ENCODE measurements around the gene HSD11B2. TPM values are rescaled to one million over a fixed set of nuclear protein-coding genes. Genes with fewer than 3 reads are reported as not detected.

The HSD11B2 gene
- total and polyA plus RNA-seq, 2 of the 4 experiments (the other 2 are of a cell fraction) = 0.26 TPM; not detected in 1

- Histone ChIP-seq H3K56ac (ENCODE audit: extremely low read depth, insufficient read depth, low read length) (no peak overlapping the region), H4K8ac (ENCODE audit: low read depth in 2 of 2, low read length in 2 of 2) (no peak overlapping the region), H3K27ac (ENCODE audit: insufficient read depth, low read length) (no peak overlapping the region), H2BK120ac (ENCODE audit: low read depth, low read length) (no peak overlapping the region), H3K27me3 (ENCODE audit: control insufficient read depth, insufficient read depth, low read length) (no peaks in the 10 kb centered on the region), H3K4me2 (ENCODE audit: low read depth, low read length) (no peak overlapping the region), H3K9me3 (ENCODE audit: control insufficient read depth, insufficient read depth, low read length) (no peaks in the 10 kb centered on the region), H3K9me1 (ENCODE audit: insufficient read depth, low read length) (peaks cover 26% of the 10 kb centered on the region), H3K4me1 (ENCODE audit: control insufficient read depth, insufficient read depth, low read length) (peaks cover 5% of the 10 kb centered on the region), H3K14ac (replicated peaks; ENCODE audit: low read depth, low read length) (no peak overlapping the region), H4K5ac (ENCODE audit: low read depth, low read length) (no peak overlapping the region), H2AK5ac (ENCODE audit: low read depth, low read length) (no peak overlapping the region), H3K79me1 (ENCODE audit: low read depth in 1 of 2, low read length in 2 of 2) (peaks cover 28 to 86% of the 10 kb centered on the region in 2 experiments), H2BK15ac (ENCODE audit: low read depth, low read length) (no peak overlapping the region), H4K91ac (ENCODE audit: insufficient read depth, low read depth, low read length) (no peak overlapping the region), H4K20me1 (ENCODE audit: insufficient read depth, low read length) (peaks cover 92% of the 10 kb centered on the region), H3K23ac (ENCODE audit: low read depth, low read length) (no peak overlapping the region), H3K4me3 (ENCODE audit: insufficient read depth, low read depth, low read length) (no peak overlapping the region), H3K36me3 (ENCODE audit: control insufficient read depth, insufficient read depth, low read length) (peaks cover 1% of the 10 kb centered on the region; the same call in 1 of the 2 replicates), H2BK5ac (ENCODE audit: low read depth, low read length, poor library complexity, severe bottlenecking) (no peak overlapping the region), H2AK9ac (replicated peaks; ENCODE audit: low read depth, low read length, poor library complexity) (no peak overlapping the region), H3K4ac (ENCODE audit: low read depth, low read length) (no peak overlapping the region), H3K9ac (ENCODE audit: low read depth, low read length) (no peak overlapping the region), H2BK20ac (ENCODE audit: low read depth, low read length) (no peak overlapping the region), H3K18ac (ENCODE audit: low read depth, low read length) (no peak overlapping the region), H2AFZ (replicated peaks; ENCODE audit: low read length, poor library complexity) (no peak overlapping the region)
- in situ Hi-C loops (cut with MboI; ENCODE audit: low sequenced_read_pairs) (no loop called here), dilution Hi-C loops (cut with HindIII; ENCODE audit: low sequenced_read_pairs, unreplicated experiment) (no loop called here), intact Hi-C loops (cut with micrococcal nuclease) (no loop called here)
- no TSS peak for BruUV-seq (replicated peaks)
- ChIA-PET POLR2A (ENCODE audit: unreplicated experiment) (no interaction called here), CTCF (interaction anchor here (0.6 kb wide), 1 partner anchor 50 kb away, joined by 3 read pairs; no protein-coding TSS in a partner anchor)
- DNase-seq (no peak), ATAC-seq (ENCODE audit: low read depth) (no peak)
- 61% methylated on average over 4 of the region's 7 CpGs; no CpG with 5 or more reads in 1 of the 2 experiments for WGBS, 2 experiments (ENCODE audit: extremely low coverage in 2 of 2, insufficient read length in 1 of 2)
- no peak for TF ChIP-seq RAD21 (IDR thresholded peaks at IDR 0.05; ENCODE audit: low read length)
- TF ChIP-seq NFE2L2 (IDR thresholded peaks at IDR 0.05; ENCODE audit: low read depth, low read length) = no peak
- TF ChIP-seq CEBPB (IDR thresholded peaks at IDR 0.05; ENCODE audit: low read depth, low read length) = no peak
- no peak for TF ChIP-seq CTCF (conservative IDR thresholded peaks at IDR 0.05; ENCODE audit: low read depth, low read length)
- TF ChIP-seq FOS (IDR thresholded peaks at IDR 0.05; ENCODE audit: low read depth, low read length) = no peak
- TF ChIP-seq USF2 (IDR thresholded peaks at IDR 0.05; ENCODE audit: low read depth, low read length) = no peak
- no peak for TF ChIP-seq ELK1 (IDR thresholded peaks at IDR 0.05; ENCODE audit: borderline replicate concordance, low read depth, low read length)
- TF ChIP-seq RFX5 (IDR thresholded peaks at IDR 0.05; ENCODE audit: low read depth, low read length) = no peak
- TF ChIP-seq SMC3 (IDR thresholded peaks at IDR 0.05; ENCODE audit: low read depth, low read length) = no peak
- TF ChIP-seq MXI1 (IDR thresholded peaks at IDR 0.05; ENCODE audit: borderline replicate concordance, low read depth, low read length) = no peak
- TF ChIP-seq CHD1 (IDR thresholded peaks at IDR 0.05; ENCODE audit: low read depth, low read length) = no peak
- no peak for TF ChIP-seq BHLHE40 (IDR thresholded peaks at IDR 0.05; ENCODE audit: low read depth, low read length)
- no peak for TF ChIP-seq MAFK (IDR thresholded peaks at IDR 0.05; ENCODE audit: low read depth, low read length)
- no peak for TF ChIP-seq MAZ (IDR thresholded peaks at IDR 0.05; ENCODE audit: borderline replicate concordance, low read depth, low read length)
- TF ChIP-seq POLR2A (IDR thresholded peaks at IDR 0.05; ENCODE audit: low read depth, low read length) = no peak
- TF ChIP-seq RCOR1 (IDR thresholded peaks at IDR 0.05; ENCODE audit: insufficient replicate concordance, low read length) = no peak
Observed at GRCh38 chr16:67470359-67470758, 39.4 kb downstream of the HSD11B2 start.

Measured in IMR-90 (cell line).